ENCODE measurements around the gene CCL16. TPM values are rescaled to one million over a fixed set of nuclear protein-coding genes. Genes with fewer than 3 reads are reported as not detected.

CCL16 gene, protein sequence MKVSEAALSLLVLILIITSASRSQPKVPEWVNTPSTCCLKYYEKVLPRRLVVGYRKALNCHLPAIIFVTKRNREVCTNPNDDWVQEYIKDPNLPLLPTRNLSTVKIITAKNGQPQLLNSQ
- not detected for total RNA-seq
- long read RNA-seq: 0 reads

DNA sequence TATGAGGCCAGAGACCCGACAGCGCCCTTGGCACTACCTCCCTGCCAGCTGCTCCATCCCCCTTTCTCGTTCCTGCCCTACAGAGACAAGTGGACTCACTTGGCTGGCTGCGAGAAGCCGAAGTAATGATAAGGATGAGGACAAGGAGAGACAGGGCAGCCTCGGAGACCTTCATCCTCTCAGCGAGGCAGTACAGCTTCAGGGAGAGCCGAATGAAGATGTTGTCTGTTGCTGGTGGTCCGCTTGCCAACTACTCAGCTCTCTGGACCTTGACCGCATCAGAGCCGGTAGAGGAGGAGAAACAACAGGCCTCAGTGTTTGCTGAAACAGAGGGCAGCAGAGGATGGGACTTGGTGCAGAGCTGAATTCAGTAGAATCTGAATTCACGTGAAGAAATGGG is at the start of gene CCL16:
CCL16 (minus strand) TSS at position 252 of the 400 bp plus-strand sequence; CDS start at position 175, 77 bp downstream.
- Histone ChIP-seq H3K36me3 (no peaks in the 10 kb centered on the region), H3K4me3 (no peak within 1 kb of the TSS), H3K27me3 (ENCODE audit: low read depth) (peaks cover 6% of the 10 kb centered on the region), H3K9me3 (replicated peaks) (no peaks in the 10 kb centered on the region), H3K27ac (replicated peaks) (no peak within 1 kb of the TSS), H3K4me1 (peaks cover 8% of the 10 kb centered on the region)
- intact Hi-C loops (cut with micrococcal nuclease): no loop called here
- TF ChIP-seq, protein P1, sequence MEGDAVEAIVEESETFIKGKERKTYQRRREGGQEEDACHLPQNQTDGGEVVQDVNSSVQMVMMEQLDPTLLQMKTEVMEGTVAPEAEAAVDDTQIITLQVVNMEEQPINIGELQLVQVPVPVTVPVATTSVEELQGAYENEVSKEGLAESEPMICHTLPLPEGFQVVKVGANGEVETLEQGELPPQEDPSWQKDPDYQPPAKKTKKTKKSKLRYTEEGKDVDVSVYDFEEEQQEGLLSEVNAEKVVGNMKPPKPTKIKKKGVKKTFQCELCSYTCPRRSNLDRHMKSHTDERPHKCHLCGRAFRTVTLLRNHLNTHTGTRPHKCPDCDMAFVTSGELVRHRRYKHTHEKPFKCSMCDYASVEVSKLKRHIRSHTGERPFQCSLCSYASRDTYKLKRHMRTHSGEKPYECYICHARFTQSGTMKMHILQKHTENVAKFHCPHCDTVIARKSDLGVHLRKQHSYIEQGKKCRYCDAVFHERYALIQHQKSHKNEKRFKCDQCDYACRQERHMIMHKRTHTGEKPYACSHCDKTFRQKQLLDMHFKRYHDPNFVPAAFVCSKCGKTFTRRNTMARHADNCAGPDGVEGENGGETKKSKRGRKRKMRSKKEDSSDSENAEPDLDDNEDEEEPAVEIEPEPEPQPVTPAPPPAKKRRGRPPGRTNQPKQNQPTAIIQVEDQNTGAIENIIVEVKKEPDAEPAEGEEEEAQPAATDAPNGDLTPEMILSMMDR (IDR thresholded peaks at IDR 0.05; ENCODE audit: borderline replicate concordance): no peak
- DNase-seq: no peak

DNA sequence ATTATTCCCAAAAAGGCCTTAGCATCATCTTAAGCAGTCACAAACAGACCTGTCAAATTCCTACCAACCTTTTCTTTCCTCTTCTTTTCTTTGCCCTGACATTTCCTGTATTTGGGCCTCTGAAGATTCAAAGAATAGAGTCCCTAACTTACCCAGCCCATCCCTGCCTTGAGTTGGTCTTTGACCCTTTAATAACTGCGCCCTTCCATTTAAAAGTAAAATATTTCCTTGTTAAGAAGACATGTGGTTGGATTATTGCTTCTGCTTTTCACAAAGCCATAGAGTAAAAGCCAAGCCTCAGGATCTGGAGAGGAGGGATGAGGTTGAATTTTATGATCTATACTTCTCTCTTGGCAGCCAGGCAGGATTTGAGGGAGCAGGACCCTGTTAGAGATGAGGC is 49.7 kb upstream of the CCL16 start:
- intact Hi-C loops (cut with micrococcal nuclease): no loop called here
- H3K27me3 ChIP-seq (ENCODE audit: low read depth): peaks cover 30% of the 10 kb centered on the region
- no peaks in the 10 kb centered on the region for H3K4me1 ChIP-seq
- no peaks in the 10 kb centered on the region for H3K36me3 ChIP-seq
- no peak for DNase-seq
- TF ChIP-seq, protein P1 (IDR thresholded peaks at IDR 0.05; ENCODE audit: borderline replicate concordance): no peak
- H3K27ac ChIP-seq (replicated peaks): no peak overlapping the region
- no peaks in the 10 kb centered on the region for H3K9me3 ChIP-seq (replicated peaks)
- H3K4me3 ChIP-seq: no peak overlapping the region

DNA sequence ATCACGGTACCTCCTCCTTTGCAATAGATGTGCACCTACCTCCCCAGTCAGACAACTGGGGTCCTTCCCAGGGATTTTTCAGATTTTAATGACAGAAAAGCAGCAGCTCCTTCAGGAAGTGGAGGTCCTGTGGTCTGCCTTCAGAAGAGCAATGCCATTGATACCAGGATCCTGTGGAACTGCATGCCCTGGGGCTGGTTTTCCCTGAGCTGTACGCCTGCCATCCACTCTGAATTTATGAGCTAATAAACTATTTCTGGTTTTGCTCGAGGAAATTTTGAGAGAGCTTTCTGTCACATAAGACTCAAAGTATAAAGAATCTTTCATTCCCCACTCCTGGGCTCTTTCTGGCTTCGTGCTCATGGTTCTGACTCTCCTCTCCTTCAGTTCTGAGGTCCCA is 46.5 kb upstream of the CCL16 start:
- no peak for DNase-seq
- Histone ChIP-seq H3K27ac (replicated peaks) (no peak overlapping the region), H3K36me3 (no peaks in the 10 kb centered on the region), H3K9me3 (replicated peaks) (peaks cover 6% of the 10 kb centered on the region), H3K4me3 (no peak overlapping the region), H3K4me1 (no peaks in the 10 kb centered on the region), H3K27me3 (ENCODE audit: low read depth) (peaks cover 40% of the 10 kb centered on the region)
- TF ChIP-seq, protein P1 (IDR thresholded peaks at IDR 0.05; ENCODE audit: borderline replicate concordance): no peak
- intact Hi-C loops (cut with micrococcal nuclease): no loop called here

DNA sequence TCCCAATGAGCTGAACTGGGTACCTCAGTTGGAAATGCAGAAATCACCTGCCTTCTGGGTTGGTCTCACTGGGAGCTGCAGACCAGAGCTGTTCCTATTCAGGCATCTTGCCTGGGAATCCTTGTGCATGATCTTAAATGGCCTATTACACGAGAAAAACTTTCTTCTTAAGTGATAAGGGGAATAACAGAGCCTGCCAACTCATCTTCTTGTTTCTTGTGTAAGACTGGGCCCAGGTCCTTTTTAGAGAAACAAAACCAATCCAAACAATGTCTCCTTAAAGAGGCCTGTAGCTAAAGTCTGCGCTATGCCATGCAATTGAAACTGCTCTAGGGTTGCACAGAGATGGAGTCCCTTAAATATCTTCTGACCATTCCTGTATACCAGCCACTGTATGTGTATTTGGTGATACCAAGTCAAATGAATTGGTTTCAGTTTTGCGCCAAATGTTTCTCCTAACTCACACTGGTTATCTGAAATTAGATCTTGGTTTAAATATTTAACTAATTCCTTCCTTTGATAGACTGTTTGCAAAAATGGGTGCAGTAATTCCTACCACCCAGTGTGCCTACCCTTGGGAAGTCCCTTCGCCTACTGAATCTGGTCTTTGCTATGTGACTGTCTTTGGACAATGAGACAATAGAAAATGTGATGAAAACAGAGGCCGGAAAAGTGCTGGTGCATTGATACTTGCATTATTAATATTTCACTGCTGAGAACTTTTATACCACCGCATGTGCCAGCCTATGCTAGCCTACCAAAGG is 43.0 kb upstream of the CCL16 start:
- TF ChIP-seq, protein P1 (IDR thresholded peaks at IDR 0.05; ENCODE audit: borderline replicate concordance): no peak
- H3K4me3 ChIP-seq: no peak overlapping the region
- intact Hi-C loops (cut with micrococcal nuclease): no loop called here
- H3K36me3 ChIP-seq: no peaks in the 10 kb centered on the region
- H3K4me1 ChIP-seq: no peaks in the 10 kb centered on the region
- no peak overlapping the region for H3K27ac ChIP-seq (replicated peaks)
- DNase-seq: no peak
- H3K9me3 ChIP-seq (replicated peaks): peaks cover 8% of the 10 kb centered on the region
- peaks cover 39% of the 10 kb centered on the region for H3K27me3 ChIP-seq (ENCODE audit: low read depth)

DNA sequence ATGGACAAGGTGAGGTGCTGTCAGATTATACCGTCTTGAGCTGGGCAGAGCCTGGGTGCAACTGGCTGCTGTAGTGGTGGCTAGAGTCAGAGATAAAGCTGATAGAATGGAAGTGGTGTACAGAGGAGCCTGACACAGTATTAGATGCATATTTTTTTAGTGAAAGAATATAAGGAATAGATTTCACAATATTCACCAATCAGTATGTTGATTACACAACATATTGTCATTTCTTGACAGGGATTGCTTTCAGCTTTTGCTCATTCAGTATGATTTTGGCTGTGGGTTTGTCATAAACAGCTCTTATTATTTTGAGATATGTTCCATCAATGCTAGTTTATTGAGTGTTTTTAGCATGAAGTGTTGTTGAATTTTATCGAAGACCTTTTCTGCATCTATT is 38.1 kb upstream of the CCL16 start:
- no peak for DNase-seq
- H3K4me1 ChIP-seq: no peaks in the 10 kb centered on the region
- intact Hi-C loops (cut with micrococcal nuclease): no loop called here
- H3K27me3 ChIP-seq (ENCODE audit: low read depth): peaks cover 30% of the 10 kb centered on the region
- H3K9me3 ChIP-seq (replicated peaks): peaks cover 8% of the 10 kb centered on the region
- TF ChIP-seq, protein P1 (IDR thresholded peaks at IDR 0.05; ENCODE audit: borderline replicate concordance): no peak
- no peaks in the 10 kb centered on the region for H3K36me3 ChIP-seq
- H3K4me3 ChIP-seq: no peak overlapping the region
- no peak overlapping the region for H3K27ac ChIP-seq (replicated peaks)
